ENCODE measurements around the gene ARFGAP2.

The ARFGAP2 gene

GRCh38 chr11:47147250-47147649, 29.4 kb downstream of the ARFGAP2 start:
- no peak for DNase-seq

DNA sequence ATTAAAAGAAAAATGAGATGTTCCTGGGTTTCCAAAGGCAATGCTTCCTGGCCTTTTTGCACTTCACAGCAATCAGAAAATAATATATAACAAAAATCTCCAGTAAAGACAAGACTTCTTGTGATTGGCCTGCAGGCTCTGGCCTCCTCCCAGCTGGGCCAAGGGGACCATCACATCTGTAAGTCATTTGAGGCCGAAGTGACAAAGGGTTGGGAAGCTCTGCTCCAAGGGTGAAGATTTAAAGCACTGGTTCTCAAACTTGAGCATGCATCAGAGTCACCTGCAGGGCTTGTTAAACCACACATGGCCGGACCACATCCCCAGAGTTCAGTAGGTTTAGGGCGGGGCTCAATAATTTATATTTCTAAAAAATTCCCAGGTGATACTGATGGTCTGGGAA, 32.1 kb downstream of the ARFGAP2 start:
- DNase-seq = no peak

DNA sequence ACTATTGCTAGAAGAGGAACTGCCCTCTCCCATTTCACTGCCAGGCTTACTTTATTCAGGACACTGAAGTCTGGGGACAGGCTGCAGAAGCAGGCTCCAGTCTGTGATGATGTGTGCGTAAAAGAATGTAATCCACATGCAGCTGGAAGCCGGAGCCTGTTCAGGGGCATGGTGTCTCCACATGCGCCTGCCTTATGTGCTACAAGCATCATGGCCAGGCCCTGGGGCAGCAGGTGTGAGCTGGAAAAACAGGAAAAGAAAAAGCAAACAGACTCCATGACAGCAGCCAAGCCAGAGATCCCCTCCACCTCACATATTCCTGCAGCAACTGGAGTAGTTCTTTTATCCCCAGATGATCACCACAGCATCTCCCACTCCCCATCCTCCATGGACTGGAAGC, 33.4 kb downstream of the ARFGAP2 start:
- DNase-seq = no peak

DNA sequence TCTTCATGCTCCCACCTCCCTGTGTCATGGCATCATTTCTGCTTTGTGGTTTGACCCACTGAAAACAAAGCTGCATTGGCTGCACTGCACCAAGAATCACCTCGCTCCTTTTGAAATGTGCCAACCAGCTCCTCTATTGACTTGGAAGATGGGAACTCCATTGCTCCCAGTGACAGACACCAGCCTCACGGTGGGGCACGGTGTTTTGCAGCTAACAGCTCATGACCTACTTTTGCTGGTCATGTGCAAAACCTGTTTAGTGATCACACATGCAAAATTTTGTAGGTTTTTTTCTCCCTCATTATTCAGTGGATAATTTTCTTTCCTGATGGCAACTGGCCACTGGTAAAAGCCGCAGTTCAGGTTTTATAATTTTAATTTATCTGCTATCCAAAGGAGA, 36.8 kb downstream of the ARFGAP2 start:
- no peak for DNase-seq

DNA sequence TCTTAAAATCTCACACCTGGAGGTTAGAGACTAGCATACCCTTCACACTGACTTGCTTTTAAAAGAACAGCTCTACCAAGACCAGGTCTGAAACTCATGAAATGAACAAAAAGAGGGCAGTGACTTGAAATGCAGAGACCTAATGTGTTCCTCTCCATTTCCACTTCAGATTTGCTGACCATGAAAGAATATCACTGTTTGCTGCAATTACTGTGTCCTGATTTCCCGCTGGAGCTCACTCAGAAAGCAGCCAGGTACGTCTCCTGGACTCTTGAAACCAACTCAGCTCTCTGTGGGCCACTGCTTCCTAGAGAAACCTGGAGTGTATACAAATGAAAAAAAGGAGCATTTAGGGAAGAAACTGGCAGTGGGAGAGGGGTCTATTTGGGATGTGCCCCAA, 39.2 kb downstream of the ARFGAP2 start:
- no peak for DNase-seq

DNA sequence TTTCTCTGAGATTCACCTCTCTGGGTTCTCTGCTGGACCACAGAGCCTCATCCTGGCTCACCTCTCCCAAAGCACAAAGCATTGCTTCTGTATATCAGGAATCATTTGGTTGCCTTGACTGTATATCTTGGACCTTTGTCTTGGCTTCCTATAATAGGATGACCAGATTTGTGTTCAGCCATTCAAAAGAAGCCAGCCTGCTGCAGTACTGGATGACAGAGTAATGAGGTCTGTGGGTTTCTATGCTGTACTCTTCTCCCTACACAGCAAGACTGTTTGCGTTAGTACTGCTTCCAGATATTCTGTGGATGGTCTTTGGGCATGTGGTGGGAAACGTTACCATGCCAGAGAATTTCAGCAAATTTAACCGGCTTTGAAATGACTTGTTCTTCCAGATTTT, 39.8 kb downstream of the ARFGAP2 start:
- no peak for DNase-seq

DNA sequence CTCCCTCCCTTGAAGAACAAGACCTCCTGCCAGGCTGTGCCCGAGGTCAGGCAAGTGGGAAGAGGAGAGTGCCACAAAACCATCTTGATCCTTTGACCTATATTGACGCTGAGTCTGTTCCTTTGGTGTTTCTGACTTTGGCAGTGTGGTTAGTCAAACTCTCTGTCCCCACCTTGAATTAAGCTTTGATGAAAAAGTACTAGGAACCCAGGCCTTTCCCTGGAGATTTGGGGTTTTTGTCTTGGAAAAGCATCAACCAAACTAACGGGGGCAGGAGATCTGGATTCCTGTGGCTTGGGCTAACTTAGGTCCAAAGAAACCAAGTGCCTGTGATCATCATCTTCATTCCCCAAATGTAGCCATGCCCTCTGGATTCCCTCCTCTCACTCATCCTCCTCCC, 40.4 kb downstream of the ARFGAP2 start:
- no peak for DNase-seq

DNA sequence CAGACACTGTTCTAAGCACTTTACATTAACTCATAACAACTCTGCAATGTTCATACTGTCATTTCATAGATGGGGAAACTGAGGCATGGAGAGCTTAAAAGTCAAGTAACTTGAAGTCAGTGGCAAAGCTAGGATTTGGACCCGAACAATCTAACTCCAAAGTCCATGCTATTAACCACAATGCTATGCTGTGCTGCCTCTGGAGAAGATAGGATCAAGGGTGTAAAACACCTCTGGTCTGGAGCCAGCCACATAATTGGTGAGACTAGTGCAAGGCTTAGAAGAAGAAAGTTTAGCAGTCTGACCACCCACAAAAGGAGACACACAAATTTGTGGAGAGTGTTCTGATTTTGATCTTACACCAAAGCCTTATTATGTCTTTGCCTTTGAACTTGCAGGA, 43.7 kb downstream of the ARFGAP2 start:
- no peak for DNase-seq

DNA sequence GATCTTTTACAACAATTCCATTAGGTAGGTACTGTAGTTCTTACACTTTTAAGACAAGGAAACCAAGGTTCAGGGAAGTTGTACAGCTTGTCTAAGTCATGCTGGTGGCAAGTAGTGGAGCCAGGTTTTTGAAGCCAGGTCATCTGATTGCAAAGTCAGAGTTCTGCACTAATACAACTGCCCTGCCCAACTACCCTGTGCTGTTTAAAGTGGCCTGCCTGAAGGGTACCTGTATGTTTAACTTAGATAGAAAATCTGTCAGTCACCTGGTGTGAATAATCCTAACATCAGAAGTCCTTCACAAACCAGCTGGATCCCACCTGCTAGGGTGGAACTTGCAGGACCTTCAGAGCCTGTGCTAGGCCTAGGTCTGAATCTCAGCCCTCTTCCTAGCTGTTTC, 44.2 kb downstream of the ARFGAP2 start:
- no peak for DNase-seq

- DNase-seq = no peak
Measured at GRCh38 chr11:47131136-47131535, 45.5 kb downstream of the ARFGAP2 start.

GRCh38 chr11:47130543-47130942, 46.1 kb downstream of the ARFGAP2 start:
- no peak for DNase-seq

GRCh38 chr11:47127213-47127612, 49.5 kb downstream of the ARFGAP2 start:
- DNase-seq = no peak

DNA sequence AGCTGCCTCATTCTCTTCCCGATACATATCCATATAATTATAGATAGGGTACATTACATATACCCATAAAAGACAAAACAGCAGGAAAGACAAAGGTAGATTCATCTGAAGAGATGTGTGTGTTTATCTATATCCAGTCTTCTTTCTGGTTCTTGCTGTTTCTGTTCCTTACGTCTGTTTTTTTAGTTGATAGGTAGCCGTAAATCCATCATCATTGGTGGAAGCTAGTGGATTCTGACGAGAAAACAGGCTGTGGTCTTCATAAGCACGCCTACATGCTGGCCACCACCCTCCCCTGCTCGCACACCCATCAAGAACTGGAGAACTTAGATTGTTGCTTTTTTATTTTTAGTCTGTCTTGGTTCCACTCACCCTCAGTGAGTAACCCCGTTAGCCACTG, 51.6 kb downstream of the ARFGAP2 start:
- DNase-seq = no peak

- no peak for DNase-seq
Measured at GRCh38 chr11:47124675-47125074, 52.0 kb downstream of the ARFGAP2 start.

DNA sequence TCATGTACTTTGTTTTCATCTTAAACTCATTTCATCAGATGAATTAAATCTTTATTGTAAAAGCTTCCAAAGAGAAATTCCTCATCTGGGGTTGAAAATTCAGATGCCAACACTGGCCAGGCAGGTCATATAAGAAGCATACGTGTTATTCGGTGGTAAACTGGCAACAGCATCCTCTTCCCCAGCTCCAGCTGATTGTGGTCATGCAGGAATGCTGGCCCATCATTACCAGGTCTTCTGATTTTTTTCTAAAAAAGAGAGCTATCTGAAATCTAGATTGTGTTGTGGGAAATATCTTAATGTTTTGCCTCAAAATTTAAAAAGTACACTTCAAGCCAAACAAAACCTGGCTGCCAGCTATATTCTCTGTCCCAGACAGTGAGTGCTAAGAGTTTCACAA, 53.6 kb downstream of the ARFGAP2 start:
- no peak for DNase-seq

DNA sequence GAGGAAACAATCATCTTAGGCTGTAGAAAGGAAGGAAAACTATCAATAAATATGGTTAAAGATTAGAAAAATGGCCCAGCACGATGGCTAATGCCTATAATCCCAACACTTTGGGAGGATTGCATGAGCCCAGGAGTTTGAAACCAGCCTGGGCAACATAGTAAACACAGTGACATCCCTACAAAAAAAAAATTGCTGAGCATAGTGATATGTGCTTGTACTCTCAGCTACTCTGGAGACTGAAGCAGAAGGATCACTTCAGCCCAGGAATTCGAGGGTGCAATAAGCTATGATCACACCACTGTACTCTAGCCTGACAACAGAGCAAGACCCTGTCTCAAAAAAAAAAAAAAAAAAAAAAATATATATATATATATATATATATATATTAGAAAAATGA, 54.9 kb downstream of the ARFGAP2 start:
- no peak for DNase-seq

DNA sequence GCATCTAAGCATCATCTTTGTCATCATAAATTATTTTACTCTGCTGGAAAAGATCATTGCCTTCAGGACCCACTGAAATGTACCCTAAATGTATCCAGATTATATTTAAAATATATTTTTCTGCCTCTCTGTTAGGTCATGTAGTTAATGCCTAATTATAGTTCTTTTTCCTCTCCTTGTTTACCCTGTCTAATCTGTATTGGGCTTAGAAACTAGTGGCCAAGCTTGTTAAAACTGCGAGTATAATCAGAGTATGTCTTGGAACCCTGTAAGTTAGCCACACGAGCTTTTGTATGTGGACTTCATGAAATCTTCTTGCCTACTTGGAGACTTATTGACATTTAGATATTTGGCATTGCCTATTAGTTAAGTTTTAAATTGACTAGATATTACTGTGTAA, 55.6 kb downstream of the ARFGAP2 start:
- DNase-seq = no peak

DNA sequence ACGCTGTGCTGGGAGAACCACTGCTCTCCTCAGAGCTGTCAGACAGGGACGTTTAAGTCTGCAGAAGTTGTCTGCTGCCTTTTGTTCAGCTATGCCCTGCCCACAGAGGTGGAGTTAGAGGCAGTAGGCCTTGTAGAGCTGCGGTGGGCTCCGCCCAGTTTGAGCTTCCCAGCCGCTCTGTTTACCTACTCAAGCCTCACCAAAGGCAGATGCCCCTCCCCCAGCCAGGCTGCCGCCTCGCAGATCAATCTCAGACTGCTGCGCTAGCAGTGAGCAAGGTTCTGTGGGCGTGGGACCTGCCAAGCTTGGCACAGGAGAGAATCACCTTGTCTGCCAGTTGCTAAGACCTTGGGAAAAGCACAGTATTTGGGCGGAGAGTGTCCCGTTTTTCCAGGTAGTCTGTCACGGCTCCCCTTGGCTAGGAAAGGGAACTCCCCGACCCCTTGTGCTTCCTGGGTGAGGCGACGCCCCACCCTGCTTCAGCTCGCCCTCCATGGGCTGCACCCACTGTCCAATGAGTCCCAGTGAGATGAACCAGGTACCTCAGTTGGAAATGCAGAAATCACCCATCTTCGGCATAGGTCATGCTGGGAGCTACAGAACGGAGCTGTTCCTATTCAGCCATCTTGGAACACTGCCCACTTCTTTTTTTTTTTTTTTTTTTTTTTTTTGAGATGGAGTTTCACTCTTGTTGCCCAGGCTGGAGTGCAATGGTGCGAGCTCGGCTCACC, 57.6 kb downstream of the ARFGAP2 start:
- DNase-seq = peak; percentile 38

Data from CD4-positive, alpha-beta T cell treated with Interleukin-21 for 1 hour (primary cell).